Endodermal cell (in vitro differentiated cells): ENCODE results near the gene SMIM33. TPM values are rescaled to one million over a fixed set of nuclear protein-coding genes. Genes with fewer than 3 reads are reported as not detected.

Experiments used
- DNase-seq: peaks from one replicate; pipeline ENCODE4 v3.0.0-alpha.2; 2017
- H3K27ac ChIP-seq: 2 replicates; pipeline ENCODE4 v1.5.1; 2013; ENCODE audit warnings: mild to moderate bottlenecking, low read depth, low read length, moderate library complexity
- H3K27me3 ChIP-seq: 2 replicates; pipeline ENCODE4 v1.6.1; 2013; ENCODE audit warnings: mild to moderate bottlenecking, low read length, moderate library complexity; ENCODE audit not compliant: insufficient read depth, control insufficient read depth, poor library complexity, severe bottlenecking
- H3K36me3 ChIP-seq: 2 replicates; pipeline ENCODE4 v1.7.0; 2013; ENCODE audit warnings: mild to moderate bottlenecking, low read length, moderate library complexity; ENCODE audit not compliant: control insufficient read depth, insufficient read depth
- H3K4me1 ChIP-seq: one replicate; pipeline ENCODE4 v1.7.0; 2013; ENCODE audit warnings: low read length; ENCODE audit not compliant: control insufficient read depth, insufficient read depth
- H3K4me3 ChIP-seq: 2 replicates; pipeline ENCODE4 v1.5.1; 2013; ENCODE audit warnings: mild to moderate bottlenecking, low read length, moderate library complexity
- H3K9ac ChIP-seq: 2 replicates; pipeline ENCODE4 v1.6.1; 2013; ENCODE audit warnings: mild to moderate bottlenecking, low read length, moderate library complexity; ENCODE audit not compliant: poor library complexity, severe bottlenecking; ENCODE audit errors: extremely low read depth
- H3K9me3 ChIP-seq: 2 replicates; pipeline ENCODE4 v1.6.1; 2013; ENCODE audit warnings: mild to moderate bottlenecking, low read length, moderate library complexity; ENCODE audit not compliant: control insufficient read depth
- H3K27ac Mint-ChIP-seq: 2 replicates; pipeline ENCODE4 v1.8.0; 2020; ENCODE audit warnings: mixed read lengths
- H3K27me3 Mint-ChIP-seq: 2 replicates; pipeline ENCODE4 v1.8.0; 2021; ENCODE audit warnings: mild to moderate bottlenecking, mixed read lengths; ENCODE audit not compliant: insufficient read depth
- H3K36me3 Mint-ChIP-seq: 2 replicates; pipeline ENCODE4 v1.8.0; 2020; ENCODE audit warnings: low read depth, mixed read lengths
- H3K4me1 Mint-ChIP-seq: 2 replicates; pipeline ENCODE4 v1.8.0; 2020; ENCODE audit warnings: mixed read lengths
- H3K4me3 Mint-ChIP-seq: 2 replicates; pipeline ENCODE4 v1.8.0; 2020; ENCODE audit warnings: mild to moderate bottlenecking, moderate library complexity, mixed read lengths
- H3K9me3 Mint-ChIP-seq: 2 replicates; pipeline ENCODE4 v1.8.0; 2020; ENCODE audit warnings: mild to moderate bottlenecking, mixed read lengths
- CTCF ChIP-seq: fragments of 200-600 bp; sonication (generic); conservative IDR thresholded peaks from 2 replicates; pipeline ENCODE4 v1.5.0; 2021; ENCODE audit warnings: antibody characterized with exemption, mild to moderate bottlenecking
- WGBS, 2 experiments: methylation state at CpG; one replicate each; pipeline versions ENCODE4 v1.1.5 to v1.1.7; 2013; ENCODE audit warnings: missing lambda C conversion rate in 2 of 2, mixed read lengths in 1 of 2; ENCODE audit not compliant: insufficient coverage in 1 of 2, insufficient read length in 1 of 2; 5-methylcytosine and 5-hydroxymethylcytosine counted together
- total RNA-seq, 2 donors: library from RNA; stranded (reverse); fragmentation: NEBNext Ultra II Directional in 1 of 2; extraction: Animal tissue kit (Norgen Biotek cat#: 25700) in 1 of 2; gene quantifications; 2 replicates in 1 of 2; 3 replicates in 1 of 2; pipeline ENCODE4 v1.2.1, GENCODE V29; 2021

The SMIM33 gene
- total RNA-seq, 2 donors from 2014 or later, result not detected

GRCh38 chr5:139494256-139494655, 23.5 kb downstream of the SMIM33 start:
- peaks cover 15% of the 10 kb centered on the region for H3K4me1 Mint-ChIP-seq
- no peaks in the 10 kb centered on the region for H3K27me3 Mint-ChIP-seq

GRCh38 chr5:139494832-139495231, 24.0 kb downstream of the SMIM33 start:
- Mint-ChIP-seq H3K4me1 (peaks cover 11% of the 10 kb centered on the region), H3K27ac (no peak overlapping the region)

More at GRCh38 chr5:139494256-139494655, 23.5 kb downstream of the SMIM33 start:
- Histone ChIP-seq H3K27ac (no peak overlapping the region), H3K36me3 (no peaks in the 10 kb centered on the region), H3K27me3 (no peaks in the 10 kb centered on the region), H3K9ac (no peak overlapping the region), H3K4me3 (no peak overlapping the region), H3K9me3 (no peaks in the 10 kb centered on the region), H3K4me1 (peaks cover 11% of the 10 kb centered on the region)
- H3K36me3 Mint-ChIP-seq, result no peaks in the 10 kb centered on the region
- H3K27ac Mint-ChIP-seq, result no peak overlapping the region
- no peak overlapping the region for H3K4me3 Mint-ChIP-seq
- 94 to 100% methylated on average over 2 of the region's 3 CpGs for WGBS, 2 experiments
- DNase-seq, result no peak
- no peaks in the 10 kb centered on the region for H3K9me3 Mint-ChIP-seq
- TF ChIP-seq CTCF, result no peak

GRCh38 chr5:139495638-139496435, 25.0 kb downstream of the SMIM33 start:
- peaks cover 11% of the 10 kb centered on the region for H3K4me1 ChIP-seq
- no peak for DNase-seq
- no peak overlapping the region for H3K4me3 ChIP-seq
- no peak overlapping the region for H3K27ac Mint-ChIP-seq
- H3K27me3 Mint-ChIP-seq, result no peaks in the 10 kb centered on the region
- H3K4me1 Mint-ChIP-seq, result peaks cover 10% of the 10 kb centered on the region
- TF ChIP-seq CTCF, result no peak
- H3K27me3 ChIP-seq, result no peaks in the 10 kb centered on the region
- H3K4me3 Mint-ChIP-seq, result no peak overlapping the region
- H3K27ac ChIP-seq, result no peak overlapping the region
- no peaks in the 10 kb centered on the region for H3K9me3 ChIP-seq
- WGBS, 2 experiments, result 95% methylated on average over 2 of the region's 3 CpGs; no CpG with 5 or more reads in 1 of the 2 experiments
- H3K36me3 Mint-ChIP-seq, result no peaks in the 10 kb centered on the region
- no peaks in the 10 kb centered on the region for H3K9me3 Mint-ChIP-seq
- H3K36me3 ChIP-seq, result no peaks in the 10 kb centered on the region
- H3K9ac ChIP-seq, result no peak overlapping the region

More at GRCh38 chr5:139494832-139495231, 24.0 kb downstream of the SMIM33 start:
- H3K36me3 Mint-ChIP-seq, result no peaks in the 10 kb centered on the region
- H3K27me3 Mint-ChIP-seq, result no peaks in the 10 kb centered on the region
- no peaks in the 10 kb centered on the region for H3K27me3 ChIP-seq
- TF ChIP-seq CTCF, result no peak
- no peak for DNase-seq
- no peaks in the 10 kb centered on the region for H3K36me3 ChIP-seq
- H3K4me1 ChIP-seq, result peaks cover 11% of the 10 kb centered on the region
- no peak overlapping the region for H3K4me3 Mint-ChIP-seq
- no peaks in the 10 kb centered on the region for H3K9me3 Mint-ChIP-seq
- H3K27ac ChIP-seq, result no peak overlapping the region
- H3K9ac ChIP-seq, result no peak overlapping the region
- H3K9me3 ChIP-seq, result no peaks in the 10 kb centered on the region
- H3K4me3 ChIP-seq, result no peak overlapping the region
